ENCODE data around the gene EHMT2.

DNA sequence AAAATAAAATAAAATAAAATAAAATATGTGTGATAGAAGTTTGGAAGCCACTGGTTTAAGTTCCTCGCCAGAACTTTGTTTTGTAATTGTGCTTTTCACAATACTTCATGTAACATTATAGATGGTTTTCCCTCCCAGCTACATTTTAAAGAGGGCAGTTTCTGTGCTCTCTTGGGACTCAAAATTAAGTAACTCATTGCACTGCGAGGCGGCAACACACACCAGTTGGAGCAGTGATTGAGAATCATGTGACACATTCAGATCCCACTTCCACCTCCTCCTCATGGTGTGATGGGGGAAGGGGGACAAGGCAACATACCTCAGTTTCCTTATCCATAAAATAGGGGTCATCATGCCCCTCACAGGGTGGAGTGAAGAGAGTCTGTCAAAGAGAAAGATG lies 37.5 kb upstream of the EHMT2 start:
- TF ChIP-seq ZNF302 (CRISPR knock-in tag; IDR thresholded peaks at IDR 0.05) (no peak), JUN (IDR thresholded peaks at IDR 0.05) (no peak), RFX5 (IDR thresholded peaks at IDR 0.05) (no peak), POLR2A (IDR thresholded peaks at IDR 0.05; ENCODE audit: low read length) (no peak)
- TF ChIP-seq, protein P1, sequence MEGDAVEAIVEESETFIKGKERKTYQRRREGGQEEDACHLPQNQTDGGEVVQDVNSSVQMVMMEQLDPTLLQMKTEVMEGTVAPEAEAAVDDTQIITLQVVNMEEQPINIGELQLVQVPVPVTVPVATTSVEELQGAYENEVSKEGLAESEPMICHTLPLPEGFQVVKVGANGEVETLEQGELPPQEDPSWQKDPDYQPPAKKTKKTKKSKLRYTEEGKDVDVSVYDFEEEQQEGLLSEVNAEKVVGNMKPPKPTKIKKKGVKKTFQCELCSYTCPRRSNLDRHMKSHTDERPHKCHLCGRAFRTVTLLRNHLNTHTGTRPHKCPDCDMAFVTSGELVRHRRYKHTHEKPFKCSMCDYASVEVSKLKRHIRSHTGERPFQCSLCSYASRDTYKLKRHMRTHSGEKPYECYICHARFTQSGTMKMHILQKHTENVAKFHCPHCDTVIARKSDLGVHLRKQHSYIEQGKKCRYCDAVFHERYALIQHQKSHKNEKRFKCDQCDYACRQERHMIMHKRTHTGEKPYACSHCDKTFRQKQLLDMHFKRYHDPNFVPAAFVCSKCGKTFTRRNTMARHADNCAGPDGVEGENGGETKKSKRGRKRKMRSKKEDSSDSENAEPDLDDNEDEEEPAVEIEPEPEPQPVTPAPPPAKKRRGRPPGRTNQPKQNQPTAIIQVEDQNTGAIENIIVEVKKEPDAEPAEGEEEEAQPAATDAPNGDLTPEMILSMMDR (IDR thresholded peaks at IDR 0.05) = no peak

Data from A549 (cell line).